ENCODE data around the gene FAM174B.

The FAM174B gene

GRCh38 chr15:92662762-92663161 lies 7.2 kb upstream of the FAM174B start:
- no peaks in the 10 kb centered on the region for H3K27me3 ChIP-seq (ENCODE audit: insufficient read depth, low read length, poor library complexity)
- no peak overlapping the region for H3K4me3 ChIP-seq (ENCODE audit: low read depth in 1 of 2, low read length in 2 of 2)
- H2AFZ ChIP-seq (ENCODE audit: low read depth, low read length): no peak overlapping the region
- H3K9ac ChIP-seq (ENCODE audit: low read depth, low read length): no peak overlapping the region
- H4K20me1 ChIP-seq (ENCODE audit: insufficient read depth, low read length): no peaks in the 10 kb centered on the region
- H3K36me3 ChIP-seq (ENCODE audit: insufficient read depth, low read length): no peaks in the 10 kb centered on the region
- no peaks in the 10 kb centered on the region for H3K79me2 ChIP-seq (ENCODE audit: insufficient read depth, low read length)
- H3K4me2 ChIP-seq (ENCODE audit: insufficient read depth, low read length): no peak overlapping the region
- no peak for DNase-seq
- H3K4me1 ChIP-seq (ENCODE audit: insufficient read depth, low read length): no peaks in the 10 kb centered on the region
- no peak overlapping the region for H3K27ac ChIP-seq (ENCODE audit: low read length)
- no peaks in the 10 kb centered on the region for H3K9me3 ChIP-seq (ENCODE audit: insufficient read depth, low read length, severe bottlenecking)
- no peak for TF ChIP-seq CTCF (IDR thresholded peaks at IDR 0.05; ENCODE audit: borderline replicate concordance, extremely low read depth, low read length, poor library complexity, severe bottlenecking)
- no peak for TF ChIP-seq EZH2 (IDR thresholded peaks at IDR 0.05; ENCODE audit: borderline replicate concordance, low read depth, low read length, severe bottlenecking)
- ATAC-seq (ENCODE audit: insufficient read depth, low read depth): no peak

- H3K4me1 ChIP-seq (ENCODE audit: insufficient read depth, low read length): no peaks in the 10 kb centered on the region
- no peak overlapping the region for H3K4me3 ChIP-seq (ENCODE audit: low read depth in 1 of 2, low read length in 2 of 2)
- DNase-seq (no peak), ATAC-seq (ENCODE audit: insufficient read depth, low read depth) (no peak)
- H3K27ac ChIP-seq (ENCODE audit: low read length): no peak overlapping the region
- TF ChIP-seq EZH2 (IDR thresholded peaks at IDR 0.05; ENCODE audit: borderline replicate concordance, low read depth, low read length, severe bottlenecking) (no peak), CTCF (IDR thresholded peaks at IDR 0.05; ENCODE audit: borderline replicate concordance, extremely low read depth, low read length, poor library complexity, severe bottlenecking) (no peak)
- no peaks in the 10 kb centered on the region for H3K9me3 ChIP-seq (ENCODE audit: insufficient read depth, low read length, severe bottlenecking)
- no peak overlapping the region for H2AFZ ChIP-seq (ENCODE audit: low read depth, low read length)
- no peaks in the 10 kb centered on the region for H3K36me3 ChIP-seq (ENCODE audit: insufficient read depth, low read length)
- no peak overlapping the region for H3K4me2 ChIP-seq (ENCODE audit: insufficient read depth, low read length)
- H3K9ac ChIP-seq (ENCODE audit: low read depth, low read length): no peak overlapping the region
- H3K79me2 ChIP-seq (ENCODE audit: insufficient read depth, low read length): no peaks in the 10 kb centered on the region
- no peaks in the 10 kb centered on the region for H4K20me1 ChIP-seq (ENCODE audit: insufficient read depth, low read length)
- no peaks in the 10 kb centered on the region for H3K27me3 ChIP-seq (ENCODE audit: insufficient read depth, low read length, poor library complexity)
These were observed 6.4 kb upstream of the FAM174B start for GRCh38 chr15:92661956-92662355.

- H3K9me3 ChIP-seq (ENCODE audit: insufficient read depth, low read length, severe bottlenecking): no peaks in the 10 kb centered on the region
- no peak overlapping the region for H2AFZ ChIP-seq (ENCODE audit: low read depth, low read length)
- no peak for TF ChIP-seq EZH2 (IDR thresholded peaks at IDR 0.05; ENCODE audit: borderline replicate concordance, low read depth, low read length, severe bottlenecking)
- TF ChIP-seq CTCF (IDR thresholded peaks at IDR 0.05; ENCODE audit: borderline replicate concordance, extremely low read depth, low read length, poor library complexity, severe bottlenecking): no peak
- no peak overlapping the region for H3K4me2 ChIP-seq (ENCODE audit: insufficient read depth, low read length)
- no peaks in the 10 kb centered on the region for H3K27me3 ChIP-seq (ENCODE audit: insufficient read depth, low read length, poor library complexity)
- H3K27ac ChIP-seq (ENCODE audit: low read length): no peak overlapping the region
- no peaks in the 10 kb centered on the region for H3K36me3 ChIP-seq (ENCODE audit: insufficient read depth, low read length)
- no peak for ATAC-seq (ENCODE audit: insufficient read depth, low read depth)
- H4K20me1 ChIP-seq (ENCODE audit: insufficient read depth, low read length): no peaks in the 10 kb centered on the region
- H3K79me2 ChIP-seq (ENCODE audit: insufficient read depth, low read length): no peaks in the 10 kb centered on the region
- no peak for DNase-seq
- H3K4me3 ChIP-seq (ENCODE audit: low read depth in 1 of 2, low read length in 2 of 2): no peak overlapping the region
- H3K9ac ChIP-seq (ENCODE audit: low read depth, low read length): no peak overlapping the region
- no peaks in the 10 kb centered on the region for H3K4me1 ChIP-seq (ENCODE audit: insufficient read depth, low read length)
These were observed 5.5 kb upstream of the FAM174B start for GRCh38 chr15:92661069-92661468.

GRCh38 chr15:92657486-92657885 lies 1.9 kb upstream of the FAM174B start:
- H3K27ac ChIP-seq (ENCODE audit: low read length): no peak overlapping the region
- no peak overlapping the region for H3K4me3 ChIP-seq (ENCODE audit: low read depth in 1 of 2, low read length in 2 of 2)
- H3K9me3 ChIP-seq (ENCODE audit: insufficient read depth, low read length, severe bottlenecking): no peaks in the 10 kb centered on the region
- H3K36me3 ChIP-seq (ENCODE audit: insufficient read depth, low read length): no peaks in the 10 kb centered on the region
- no peaks in the 10 kb centered on the region for H4K20me1 ChIP-seq (ENCODE audit: insufficient read depth, low read length)
- no peak overlapping the region for H3K4me2 ChIP-seq (ENCODE audit: insufficient read depth, low read length)
- TF ChIP-seq EZH2 (IDR thresholded peaks at IDR 0.05; ENCODE audit: borderline replicate concordance, low read depth, low read length, severe bottlenecking): no peak
- TF ChIP-seq CTCF (IDR thresholded peaks at IDR 0.05; ENCODE audit: borderline replicate concordance, extremely low read depth, low read length, poor library complexity, severe bottlenecking): no peak
- H3K27me3 ChIP-seq (ENCODE audit: insufficient read depth, low read length, poor library complexity): no peaks in the 10 kb centered on the region
- no peak for ATAC-seq (ENCODE audit: insufficient read depth, low read depth)
- no peaks in the 10 kb centered on the region for H3K4me1 ChIP-seq (ENCODE audit: insufficient read depth, low read length)
- H2AFZ ChIP-seq (ENCODE audit: low read depth, low read length): no peak overlapping the region
- DNase-seq: no peak
- H3K9ac ChIP-seq (ENCODE audit: low read depth, low read length): no peak overlapping the region
- no peaks in the 10 kb centered on the region for H3K79me2 ChIP-seq (ENCODE audit: insufficient read depth, low read length)

All from DND-41 (cell line).